Large intestine (tissue), 3 donors: Measurements from ENCODE around the gene LRRC37B. TPM values are rescaled to one million over a fixed set of nuclear protein-coding genes. Genes with fewer than 3 reads are reported as not detected.
A peak's percentile ranks its signal among the peaks of the same experiment; 100 is the strongest.
"Not testable (repeated sequence)": the region's sequence is repeated elsewhere in the genome, so short reads cannot be mapped to it uniquely, and the experiment has no call there.

Source experiments
- DNase-seq, 2 donors: peaks; one replicate each; pipeline versions ENCODE4 v3.0.0 to v3.0.0-alpha.2; 2013
- H3K27ac ChIP-seq: one replicate; pipeline ENCODE4 v1.5.1; 2013; ENCODE audit warnings: low read length
- H3K27me3 ChIP-seq: 2 replicates; pipeline ENCODE4 v1.6.1; 2013; ENCODE audit warnings: low read length; ENCODE audit not compliant: control insufficient read depth, insufficient read depth
- H3K36me3 ChIP-seq: 2 replicates; pipeline ENCODE4 v1.6.1; 2013; ENCODE audit warnings: low read length; ENCODE audit not compliant: control insufficient read depth, insufficient read depth
- H3K4me1 ChIP-seq: one replicate; pipeline ENCODE4 v1.6.1; 2013; ENCODE audit warnings: low read length; ENCODE audit not compliant: control insufficient read depth, insufficient read depth
- H3K4me3 ChIP-seq: one replicate; pipeline ENCODE4 v1.5.1; 2013; ENCODE audit warnings: low read length
- H3K9me3 ChIP-seq: one replicate; pipeline ENCODE4 v1.6.1; 2013; ENCODE audit warnings: mild to moderate bottlenecking, low read depth, low read length, moderate library complexity; ENCODE audit not compliant: control insufficient read depth
- WGBS: methylation state at CpG from one replicate; pipeline ENCODE4 v1.1.5; 2013; ENCODE audit warnings: low lambda C conversion rate; ENCODE audit not compliant: insufficient coverage; 5-methylcytosine and 5-hydroxymethylcytosine counted together
- polyA plus RNA-seq: library from polyadenylated mRNA; unstranded; fragments of 120-200 nt; gene quantifications from one replicate; pipeline ENCODE4 v1.2.1, GENCODE V29; 2013

The LRRC37B gene
- polyA plus RNA-seq, 1 donor: 29.0 TPM

- no peak for DNase-seq
- H3K9me3 ChIP-seq: no peaks in the 10 kb centered on the region
- 80% methylated on average over 1 of the region's 2 CpGs for WGBS
- no peak overlapping the region for H3K27ac ChIP-seq
- H3K4me1 ChIP-seq: no peaks in the 10 kb centered on the region
- no peaks in the 10 kb centered on the region for H3K27me3 ChIP-seq
- H3K4me3 ChIP-seq: peak overlapping the region; percentile 95
- no peaks in the 10 kb centered on the region for H3K36me3 ChIP-seq
Measured at GRCh38 chr17:32009262-32009542, 2.0 kb downstream of the LRRC37B start.

GRCh38 chr17:32010114-32010513, 2.9 kb downstream of the LRRC37B start:
- no peak for DNase-seq
- no peak overlapping the region for H3K4me3 ChIP-seq
- H3K27me3 ChIP-seq: no peaks in the 10 kb centered on the region
- H3K36me3 ChIP-seq: no peaks in the 10 kb centered on the region
- no peaks in the 10 kb centered on the region for H3K4me1 ChIP-seq
- no peaks in the 10 kb centered on the region for H3K9me3 ChIP-seq
- H3K27ac ChIP-seq: no peak overlapping the region
- 96% methylated on average over 4 of the region's 4 CpGs for WGBS

GRCh38 chr17:32015245-32016013, 8.2 kb downstream of the LRRC37B start:
- H3K36me3 ChIP-seq: peaks cover 4% of the 10 kb centered on the region
- no peaks in the 10 kb centered on the region for H3K27me3 ChIP-seq
- WGBS: 8% methylated on average over 3 of the region's 9 CpGs
- peaks cover 4% of the 10 kb centered on the region for H3K4me1 ChIP-seq
- H3K27ac ChIP-seq: peak overlapping the region; percentile 32
- peak; percentile 32 to 76 for DNase-seq
- no peaks in the 10 kb centered on the region for H3K9me3 ChIP-seq
- no peak overlapping the region for H3K4me3 ChIP-seq

GRCh38 chr17:32016231-32016630, 9.0 kb downstream of the LRRC37B start:
- no peak overlapping the region for H3K27ac ChIP-seq

GRCh38 chr17:32019228-32019627, 12.0 kb downstream of the LRRC37B start:
- H3K27me3 ChIP-seq: no peaks in the 10 kb centered on the region
- H3K9me3 ChIP-seq: no peaks in the 10 kb centered on the region
- H3K27ac ChIP-seq: no peak overlapping the region
- H3K36me3 ChIP-seq: peaks cover 19% of the 10 kb centered on the region
- WGBS: no CpG with 5 or more reads among the region's 1 CpG
- peak in 1 of 2 donors; percentile 4 for DNase-seq
- no peak overlapping the region for H3K4me3 ChIP-seq
- H3K4me1 ChIP-seq: peaks cover 4% of the 10 kb centered on the region

More at GRCh38 chr17:32016231-32016630, 9.0 kb downstream of the LRRC37B start:
- Histone ChIP-seq H3K4me3 (no peak overlapping the region), H3K4me1 (peaks cover 4% of the 10 kb centered on the region), H3K9me3 (no peaks in the 10 kb centered on the region), H3K36me3 (peaks cover 8% of the 10 kb centered on the region), H3K27me3 (no peaks in the 10 kb centered on the region)
- WGBS: 100% methylated on average over 3 of the region's 7 CpGs
- DNase-seq: no peak

- DNase-seq: no peak
- Histone ChIP-seq H3K36me3 (peaks cover 19% of the 10 kb centered on the region), H3K27me3 (no peaks in the 10 kb centered on the region), H3K27ac (no peak overlapping the region), H3K4me1 (peaks cover 4% of the 10 kb centered on the region), H3K9me3 (no peaks in the 10 kb centered on the region), H3K4me3 (no peak overlapping the region)
- WGBS: 93% methylated on average over 3 of the region's 16 CpGs
Measured at GRCh38 chr17:32020943-32021614, 13.9 kb downstream of the LRRC37B start.

GRCh38 chr17:32021615-32021955, 14.4 kb downstream of the LRRC37B start:
- DNase-seq: no peak
- H3K9me3 ChIP-seq: no peaks in the 10 kb centered on the region
- no peaks in the 10 kb centered on the region for H3K4me1 ChIP-seq
- peaks cover 21% of the 10 kb centered on the region for H3K36me3 ChIP-seq
- H3K27ac ChIP-seq: no peak overlapping the region
- H3K27me3 ChIP-seq: no peaks in the 10 kb centered on the region
- no peak overlapping the region for H3K4me3 ChIP-seq
- no CpG with 5 or more reads among the region's 7 CpGs for WGBS

- H3K4me3 ChIP-seq, DNase-seq, H3K27me3 ChIP-seq, H3K9me3 ChIP-seq, H3K27ac ChIP-seq, H3K4me1 ChIP-seq: not testable (repeated sequence)
- no CpG with 5 or more reads among the region's 5 CpGs for whole genome bisulfite sequencing
- peaks cover 23% of the 10 kb centered on the region for H3K36me3 ChIP-seq
Measured at GRCh38 chr17:32022554-32022953, 15.4 kb downstream of the LRRC37B start.

GRCh38 chr17:32027271-32027670, 20.1 kb downstream of the LRRC37B start:
- DNase-seq, H3K27me3 ChIP-seq, H3K36me3 ChIP-seq, H3K4me1 ChIP-seq, H3K9me3 ChIP-seq, H3K4me3 ChIP-seq, H3K27ac ChIP-seq: not testable (repeated sequence)
- no CpG with 5 or more reads among the region's 4 CpGs for WGBS

- DNase-seq: no peak
- 100% methylated on average over 1 of the region's 2 CpGs for WGBS
- peaks cover 14% of the 10 kb centered on the region for H3K36me3 ChIP-seq
- H3K27me3 ChIP-seq: no peaks in the 10 kb centered on the region
- H3K4me1 ChIP-seq: no peaks in the 10 kb centered on the region
- H3K4me3 ChIP-seq: no peak overlapping the region
- H3K27ac ChIP-seq: no peak overlapping the region
- no peaks in the 10 kb centered on the region for H3K9me3 ChIP-seq
Measured at GRCh38 chr17:32033223-32033622, 26.0 kb downstream of the LRRC37B start.

- not testable (repeated sequence) for H3K27ac ChIP-seq, H3K9me3 ChIP-seq, DNase-seq, H3K4me1 ChIP-seq, H3K27me3 ChIP-seq, H3K4me3 ChIP-seq
- H3K36me3 ChIP-seq: peaks cover 14% of the 10 kb centered on the region
- no CpG with 5 or more reads among the region's 1 CpG for WGBS
Measured at GRCh38 chr17:32033812-32034211, 26.6 kb downstream of the LRRC37B start.
